Activated T-helper 1 cell treated with anti-CD3 and anti-CD28 coated beads, Interleukin-12 subunit alpha, Interleukin-12 subunit beta, Interleukin-2, Interleukin-4 antibody, amounts not matched to agents 30 ng/mL and 10 ng/mL and 1 ng/mL, durations not matched to agents 14 hours and 24 hours and 36 hours (primary cell): Measurements from ENCODE around the gene HDAC9. TPM values are rescaled to one million over a fixed set of nuclear protein-coding genes. Genes with fewer than 3 reads are reported as not detected.

Source experiments
- DNase-seq: peaks from one replicate; pipeline ENCODE4 v3.0.0; 2021; ENCODE audit warnings: low spot score
- H3K27ac Mint-ChIP-seq: one replicate; pipeline ENCODE4 v1.8.0; 2021; ENCODE audit warnings: mild to moderate bottlenecking, mixed read lengths
- H3K27me3 Mint-ChIP-seq: one replicate; pipeline ENCODE4 v1.8.0; 2022; ENCODE audit warnings: mild to moderate bottlenecking, moderate library complexity, mixed read lengths; ENCODE audit not compliant: insufficient read depth
- H3K36me3 Mint-ChIP-seq: one replicate; pipeline ENCODE4 v1.8.0; 2021; ENCODE audit warnings: low read depth, mixed read lengths
- H3K4me1 Mint-ChIP-seq: one replicate; pipeline ENCODE4 v1.8.0; 2021; ENCODE audit warnings: low read depth, mixed read lengths
- H3K4me3 Mint-ChIP-seq: one replicate; pipeline ENCODE4 v1.8.0; 2021; ENCODE audit warnings: mild to moderate bottlenecking, moderate library complexity, mixed read lengths
- H3K9me3 Mint-ChIP-seq: one replicate; pipeline ENCODE4 v1.8.0; 2021; ENCODE audit warnings: mixed read lengths
- intact Hi-C: fragments of 100-400 bp; cut with micrococcal nuclease; formaldehyde crosslinking; loops from one replicate; pipeline ENCODE4 v1.15.1; 2024
- total RNA-seq: library from RNA; stranded (reverse); gene quantifications from 2 replicates; pipeline ENCODE4 v1.2.3, GENCODE V29; 2022

The HDAC9 gene
- total RNA-seq, 1 donor from 2014 or later: 0.86 TPM

DNA sequence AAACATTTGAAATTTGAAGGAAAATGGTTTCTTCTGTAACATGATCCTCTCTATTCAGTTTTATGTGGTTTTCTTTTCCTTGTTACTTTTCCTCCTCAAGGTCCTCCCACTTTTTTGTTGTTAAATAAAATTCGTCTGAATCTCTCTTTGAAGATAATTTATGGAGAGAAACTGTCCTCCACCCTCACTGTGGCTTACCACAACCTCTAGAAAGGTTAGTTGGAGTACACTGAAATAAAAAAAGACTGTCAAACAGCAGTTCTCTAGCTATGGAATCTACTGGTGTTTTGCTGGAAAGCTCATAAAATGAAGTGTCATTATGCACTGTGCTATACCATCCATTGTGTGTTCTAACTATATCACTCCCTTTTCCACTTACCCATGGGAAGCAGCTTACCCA lies 189.4 kb downstream of the HDAC9 start:
- intact Hi-C loops: no loop called here
- DNase-seq: no peak
- Mint-ChIP-seq H3K27ac (peak overlapping the region; percentile 8), H3K27me3 (no peaks in the 10 kb centered on the region), H3K4me1 (peaks cover 5% of the 10 kb centered on the region), H3K36me3 (no peaks in the 10 kb centered on the region), H3K4me3 (no peak overlapping the region), H3K9me3 (no peaks in the 10 kb centered on the region)

DNA sequence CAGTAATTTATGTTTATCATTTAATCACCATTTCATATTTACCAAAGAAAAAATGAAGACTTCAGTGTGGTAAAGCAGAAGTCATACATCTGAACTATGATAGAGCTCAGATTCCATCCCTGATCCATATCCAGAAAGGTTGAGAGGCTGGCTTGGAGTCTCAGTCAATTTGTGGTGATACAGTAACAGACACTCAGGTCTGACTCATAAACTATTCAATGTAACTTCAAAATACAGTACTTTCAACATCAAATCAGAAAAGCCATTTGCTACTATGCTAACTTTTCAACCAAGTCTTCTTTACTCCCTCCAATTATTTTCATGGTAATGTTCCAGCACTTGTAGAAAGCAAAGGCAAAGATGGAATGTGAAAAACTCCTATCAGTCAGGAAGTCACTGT lies 190.4 kb downstream of the HDAC9 start:
- Mint-ChIP-seq H3K4me1 (peaks cover 5% of the 10 kb centered on the region), H3K36me3 (no peaks in the 10 kb centered on the region), H3K27ac (no peak overlapping the region), H3K4me3 (no peak overlapping the region), H3K27me3 (no peaks in the 10 kb centered on the region), H3K9me3 (no peaks in the 10 kb centered on the region)
- intact Hi-C loops: no loop called here
- no peak for DNase-seq

DNA sequence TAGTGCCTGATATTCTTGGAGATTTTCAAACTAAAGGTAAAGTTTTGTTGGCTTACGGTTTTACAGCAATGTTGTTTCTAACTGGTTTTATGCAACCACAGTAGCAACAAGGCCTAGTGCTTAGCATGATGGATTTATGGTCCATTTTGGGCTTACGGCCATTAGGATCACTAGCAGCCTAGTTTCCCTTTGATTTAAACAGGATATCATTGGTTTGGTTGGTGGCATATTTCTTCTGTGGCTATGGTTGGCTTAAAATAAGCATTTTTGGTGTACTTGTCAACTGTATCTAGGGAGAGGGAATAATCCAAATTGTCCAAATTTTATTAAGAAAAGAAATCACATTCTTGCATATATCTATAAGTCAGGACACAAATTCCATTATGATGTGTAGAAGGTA lies 194.0 kb downstream of the HDAC9 start:
- intact Hi-C loops: no loop called here
- Mint-ChIP-seq H3K36me3 (no peaks in the 10 kb centered on the region), H3K4me3 (no peak overlapping the region), H3K9me3 (no peaks in the 10 kb centered on the region), H3K4me1 (peaks cover 5% of the 10 kb centered on the region), H3K27ac (no peak overlapping the region), H3K27me3 (no peaks in the 10 kb centered on the region)
- no peak for DNase-seq

DNA sequence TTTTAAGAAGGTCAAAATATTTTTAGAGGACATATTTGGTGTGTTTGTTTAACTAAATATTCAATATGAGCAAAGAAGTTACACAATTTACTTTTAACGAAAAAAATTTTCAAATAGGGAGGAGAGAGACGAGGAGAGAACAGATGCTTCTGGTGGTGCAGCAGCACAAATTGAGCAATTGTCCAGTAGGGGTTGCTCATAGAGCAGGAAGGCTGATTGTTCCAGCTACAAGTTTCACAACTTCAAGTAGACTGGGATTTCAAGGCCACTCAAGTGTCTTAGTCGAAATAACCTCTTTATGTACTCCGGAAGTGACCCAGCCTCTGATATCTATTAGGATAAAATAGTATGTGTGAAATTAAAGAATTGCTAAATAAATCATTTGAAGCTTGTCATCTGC lies 197.9 kb downstream of the HDAC9 start:
- no peak for DNase-seq
- H3K4me1 Mint-ChIP-seq: no peaks in the 10 kb centered on the region
- H3K36me3 Mint-ChIP-seq: no peaks in the 10 kb centered on the region
- no peak overlapping the region for H3K4me3 Mint-ChIP-seq
- no peak overlapping the region for H3K27ac Mint-ChIP-seq
- H3K9me3 Mint-ChIP-seq: peaks cover 4% of the 10 kb centered on the region
- no peaks in the 10 kb centered on the region for H3K27me3 Mint-ChIP-seq
- intact Hi-C loops: loop anchor here (1.0 kb wide), 1 partner anchor 972 kb away; no protein-coding TSS in a partner anchor

DNA sequence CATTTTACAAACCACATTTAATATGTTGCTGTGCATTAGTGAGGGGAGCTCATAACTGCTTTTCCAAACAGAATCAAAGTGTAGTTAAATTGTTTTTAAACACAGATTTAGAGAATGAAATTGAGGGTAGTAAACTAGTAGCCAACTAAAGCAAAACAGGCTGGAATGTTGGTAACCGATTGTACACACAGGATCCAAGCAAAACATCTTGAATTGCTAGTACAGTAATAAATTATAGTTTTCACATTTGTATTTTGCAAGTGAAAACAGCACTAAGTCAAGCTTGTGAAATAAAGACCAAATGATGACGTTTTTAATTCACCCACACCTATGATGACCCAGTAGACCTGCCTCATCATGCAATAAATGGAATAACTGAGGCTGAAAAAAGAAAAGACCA lies 198.3 kb downstream of the HDAC9 start:
- Mint-ChIP-seq H3K27ac (no peak overlapping the region), H3K9me3 (peaks cover 4% of the 10 kb centered on the region), H3K4me3 (no peak overlapping the region), H3K4me1 (no peaks in the 10 kb centered on the region), H3K27me3 (no peaks in the 10 kb centered on the region), H3K36me3 (no peaks in the 10 kb centered on the region)
- DNase-seq: no peak
- intact Hi-C loops: loop anchor here (1.0 kb wide), 1 partner anchor 971 kb away; no protein-coding TSS in a partner anchor

DNA sequence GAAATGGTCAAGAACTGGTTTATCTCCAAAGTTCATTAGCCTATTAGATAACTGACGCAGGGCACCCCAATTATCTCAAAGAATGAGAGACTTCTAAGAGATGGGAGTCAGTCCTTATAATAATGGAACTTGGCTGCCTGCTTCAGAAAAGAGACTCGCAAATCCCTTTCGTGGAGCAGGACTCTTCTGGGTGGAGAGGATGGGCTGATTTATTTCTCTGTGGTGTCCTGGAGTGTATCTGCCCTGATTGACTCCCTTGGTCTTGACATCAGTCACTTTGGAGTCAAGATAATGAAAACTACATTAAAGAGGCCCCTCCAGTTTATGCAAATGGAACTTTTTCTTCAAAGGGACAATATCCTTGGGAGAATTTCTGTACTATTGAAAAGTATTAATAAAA lies 198.9 kb downstream of the HDAC9 start:
- no peak overlapping the region for H3K27ac Mint-ChIP-seq
- H3K4me3 Mint-ChIP-seq: no peak overlapping the region
- H3K36me3 Mint-ChIP-seq: no peaks in the 10 kb centered on the region
- H3K9me3 Mint-ChIP-seq: peaks cover 4% of the 10 kb centered on the region
- intact Hi-C loops: no loop called here
- DNase-seq: no peak
- no peaks in the 10 kb centered on the region for H3K27me3 Mint-ChIP-seq
- H3K4me1 Mint-ChIP-seq: no peaks in the 10 kb centered on the region

DNA sequence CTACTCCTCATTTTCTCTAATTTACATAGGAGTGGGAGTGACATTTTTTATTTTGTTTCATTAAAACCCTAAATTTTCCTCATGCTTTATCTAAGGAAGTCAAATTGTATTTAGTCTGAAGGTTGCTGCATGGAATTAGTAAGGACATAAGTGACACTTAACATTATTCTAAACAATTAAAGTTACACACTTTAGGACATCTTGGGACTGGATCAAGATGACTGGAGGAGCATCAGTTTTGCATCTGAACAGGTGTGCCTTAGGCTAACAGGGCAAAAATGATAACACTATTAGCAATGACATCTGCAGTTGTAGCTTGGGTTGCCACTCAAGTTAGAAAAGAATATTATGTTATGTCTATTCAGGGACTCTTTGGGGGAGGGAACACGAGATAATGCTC lies 199.4 kb downstream of the HDAC9 start:
- H3K4me1 Mint-ChIP-seq: no peaks in the 10 kb centered on the region
- H3K36me3 Mint-ChIP-seq: no peaks in the 10 kb centered on the region
- no peak overlapping the region for H3K27ac Mint-ChIP-seq
- no peak for DNase-seq
- H3K4me3 Mint-ChIP-seq: no peak overlapping the region
- H3K9me3 Mint-ChIP-seq: peaks cover 4% of the 10 kb centered on the region
- intact Hi-C loops: no loop called here
- H3K27me3 Mint-ChIP-seq: no peaks in the 10 kb centered on the region

DNA sequence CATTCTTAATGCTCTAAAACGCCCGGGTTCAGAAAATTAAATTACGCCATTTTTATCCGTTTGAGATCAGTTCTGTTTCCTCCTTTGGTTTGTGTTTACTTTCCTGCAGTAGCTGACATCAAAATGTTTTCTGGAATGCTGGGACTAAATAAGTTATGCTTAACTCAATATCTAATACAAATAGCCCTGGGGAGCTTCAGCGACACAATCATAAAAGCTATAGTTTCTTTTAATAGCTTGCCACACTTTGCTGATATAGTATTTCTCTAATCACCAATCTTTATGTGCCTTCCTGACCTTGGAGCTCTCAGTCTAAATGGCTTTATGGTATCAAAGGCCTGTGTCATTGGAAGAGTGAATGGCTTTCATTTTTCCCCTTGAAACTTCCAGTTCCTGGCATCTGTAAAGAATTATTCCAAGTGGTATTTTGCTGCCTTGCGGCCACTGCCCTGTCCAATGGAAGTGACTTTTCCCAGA lies 202.7 kb downstream of the HDAC9 start:
- Mint-ChIP-seq H3K27ac (no peak overlapping the region), H3K27me3 (no peaks in the 10 kb centered on the region), H3K4me3 (no peak overlapping the region), H3K4me1 (no peaks in the 10 kb centered on the region), H3K9me3 (peaks cover 4% of the 10 kb centered on the region), H3K36me3 (no peaks in the 10 kb centered on the region)
- no peak for DNase-seq
- intact Hi-C loops: no loop called here

DNA sequence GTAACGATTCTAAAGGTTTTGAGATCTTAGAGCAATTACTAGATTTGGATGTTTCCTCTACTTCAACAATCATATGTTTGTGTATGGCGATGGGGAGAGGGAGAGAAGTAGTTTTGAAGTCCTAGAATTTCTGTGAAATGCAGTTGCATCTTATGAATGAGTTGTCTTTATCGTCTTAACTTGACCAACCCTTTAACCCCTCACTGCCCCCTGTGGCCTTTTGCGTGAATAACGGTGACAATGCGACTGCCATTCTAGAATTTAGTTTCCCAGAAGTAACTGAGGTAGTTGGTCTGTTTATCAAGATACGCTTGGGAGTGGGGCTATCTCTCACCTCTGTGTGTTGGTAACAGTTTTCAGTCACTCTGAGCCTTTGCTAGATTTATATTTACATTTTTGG lies 204.6 kb downstream of the HDAC9 start:
- no peak for DNase-seq
- no peaks in the 10 kb centered on the region for H3K4me1 Mint-ChIP-seq
- no peaks in the 10 kb centered on the region for H3K27me3 Mint-ChIP-seq
- H3K27ac Mint-ChIP-seq: no peak overlapping the region
- H3K36me3 Mint-ChIP-seq: no peaks in the 10 kb centered on the region
- intact Hi-C loops: loop anchor here (10.0 kb wide), 1 partner anchor 355 kb away; no protein-coding TSS in a partner anchor
- no peak overlapping the region for H3K4me3 Mint-ChIP-seq
- H3K9me3 Mint-ChIP-seq: peaks cover 4% of the 10 kb centered on the region

DNA sequence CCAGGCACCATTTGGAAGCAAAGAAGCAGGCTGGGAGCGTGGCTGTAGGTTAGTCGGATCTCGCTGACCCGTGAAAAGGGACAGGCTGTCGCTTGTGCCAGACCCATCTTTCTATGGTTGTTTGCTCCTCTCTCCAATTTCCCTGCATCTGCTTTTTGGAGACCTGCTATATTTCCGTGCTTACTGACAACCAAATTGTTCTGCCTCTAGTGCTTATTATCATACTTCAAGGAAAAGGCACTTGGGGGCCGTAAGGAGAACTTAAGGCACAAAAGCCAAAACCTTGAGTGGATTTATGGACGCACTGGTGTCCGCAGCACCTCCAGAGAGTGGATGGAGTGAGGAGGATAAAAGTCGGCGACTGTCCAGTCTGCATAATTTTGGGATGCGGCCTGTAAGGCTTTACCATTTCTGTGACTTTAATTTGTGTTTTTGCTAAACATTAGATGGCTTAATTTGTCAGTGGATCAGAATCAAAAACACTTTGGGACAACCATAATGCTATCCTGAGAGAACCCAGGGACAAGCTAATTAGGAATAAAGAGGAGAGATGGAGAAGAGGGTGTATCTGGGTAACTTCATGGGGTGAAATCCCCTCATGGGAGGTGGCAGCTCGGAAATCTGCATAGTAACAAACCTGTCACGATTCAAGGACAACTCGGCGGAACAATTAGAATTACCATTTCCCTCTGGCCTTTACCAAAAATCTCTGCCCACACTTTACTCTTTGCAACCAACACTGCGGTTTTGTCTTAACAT lies 206.7 kb downstream of the HDAC9 start:
- H3K36me3 Mint-ChIP-seq: no peaks in the 10 kb centered on the region
- H3K4me3 Mint-ChIP-seq: no peak overlapping the region
- H3K4me1 Mint-ChIP-seq: no peaks in the 10 kb centered on the region
- peaks cover 4% of the 10 kb centered on the region for H3K9me3 Mint-ChIP-seq
- intact Hi-C loops: loop anchor here (10.0 kb wide), 1 partner anchor 353 kb away; no protein-coding TSS in a partner anchor
- H3K27ac Mint-ChIP-seq: no peak overlapping the region
- no peak for DNase-seq
- H3K27me3 Mint-ChIP-seq: peaks cover 4% of the 10 kb centered on the region

DNA sequence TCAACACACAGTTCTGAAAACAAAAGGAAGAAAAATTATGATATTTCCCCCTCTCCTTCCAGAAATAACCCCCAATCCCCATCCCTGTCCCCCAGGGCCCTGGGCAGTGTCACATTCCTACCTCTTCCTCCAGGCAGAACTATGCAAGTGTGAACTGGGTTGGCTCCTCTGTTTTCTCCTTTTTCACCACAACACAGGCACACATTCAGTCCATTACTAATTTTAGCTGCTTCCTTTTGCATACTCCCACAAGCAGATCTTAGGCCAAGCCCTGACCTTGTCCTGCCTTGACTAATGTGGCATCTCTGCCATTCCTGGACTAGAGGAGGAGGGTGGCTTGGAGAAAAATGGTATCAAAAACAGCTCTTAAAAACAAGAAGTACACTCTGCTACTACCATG lies 208.1 kb downstream of the HDAC9 start:
- intact Hi-C loops: loop anchor here (10.0 kb wide), 1 partner anchor 351 kb away; no protein-coding TSS in a partner anchor
- Mint-ChIP-seq H3K4me3 (no peak overlapping the region), H3K27me3 (peaks cover 4% of the 10 kb centered on the region), H3K4me1 (peaks cover 8% of the 10 kb centered on the region), H3K36me3 (no peaks in the 10 kb centered on the region), H3K27ac (no peak overlapping the region), H3K9me3 (no peaks in the 10 kb centered on the region)
- DNase-seq: no peak

DNA sequence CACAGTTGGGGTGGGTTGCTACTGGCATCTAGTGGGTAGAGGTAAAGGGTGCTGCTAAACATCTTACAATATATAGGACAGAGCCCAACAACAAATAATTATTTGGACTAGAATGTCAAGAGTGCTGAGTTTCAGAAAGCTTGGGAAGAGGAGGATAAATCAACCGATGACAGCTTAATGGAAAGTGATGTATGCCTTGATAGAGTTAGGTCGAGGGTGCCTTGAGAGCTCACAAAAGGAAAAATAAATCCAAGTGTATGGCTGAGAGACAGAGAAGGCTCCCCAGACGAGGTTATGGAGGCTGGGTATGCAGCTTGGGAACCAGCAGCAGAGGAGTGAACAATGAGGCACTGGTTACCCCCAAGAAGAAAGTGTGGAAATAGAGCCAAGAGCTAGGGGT lies 211.1 kb downstream of the HDAC9 start:
- Mint-ChIP-seq H3K9me3 (no peaks in the 10 kb centered on the region), H3K4me3 (no peak overlapping the region), H3K4me1 (peaks cover 8% of the 10 kb centered on the region), H3K36me3 (no peaks in the 10 kb centered on the region), H3K27me3 (peaks cover 4% of the 10 kb centered on the region), H3K27ac (peak overlapping the region; percentile 10)
- intact Hi-C loops: loop anchor here (10.0 kb wide), 1 partner anchor 348 kb away; no protein-coding TSS in a partner anchor
- no peak for DNase-seq

DNA sequence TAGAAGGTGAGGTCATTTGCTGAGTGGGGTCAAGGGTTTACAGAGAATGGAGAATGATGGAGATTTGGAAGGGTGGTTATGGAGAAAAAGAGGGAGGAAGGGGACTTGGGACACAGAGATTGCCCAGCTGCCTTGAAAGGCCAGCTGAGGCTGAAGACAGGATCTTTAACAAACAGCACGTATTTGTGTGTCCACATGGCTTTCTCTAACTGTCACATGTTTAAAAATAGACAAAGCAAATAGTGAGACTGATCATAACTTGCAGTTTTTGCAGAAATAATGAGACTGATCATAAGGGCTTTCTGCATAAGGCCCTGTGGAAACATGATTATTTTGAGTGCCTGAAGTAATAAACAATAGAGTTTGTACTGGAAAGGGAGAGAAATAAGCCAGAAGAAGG lies 212.7 kb downstream of the HDAC9 start:
- intact Hi-C loops: loop anchor here (10.0 kb wide), 1 partner anchor 347 kb away; no protein-coding TSS in a partner anchor
- no peak for DNase-seq
- peaks cover 8% of the 10 kb centered on the region for H3K4me1 Mint-ChIP-seq
- no peaks in the 10 kb centered on the region for H3K36me3 Mint-ChIP-seq
- no peak overlapping the region for H3K4me3 Mint-ChIP-seq
- H3K9me3 Mint-ChIP-seq: no peaks in the 10 kb centered on the region
- no peak overlapping the region for H3K27ac Mint-ChIP-seq
- H3K27me3 Mint-ChIP-seq: peaks cover 4% of the 10 kb centered on the region
